Inferior parietal cortex (tissue), 1 donor: ENCODE data around the gene LRIG1.

Experiments used
- DNase-seq: peaks from one replicate; pipeline ENCODE4 v3.0.0-alpha.2; 2016; ENCODE audit errors: extremely low spot score

LRIG1 gene

GRCh38 chr3:66443118-66443803 is 57.6 kb downstream of the LRIG1 start:
- no peak for DNase-seq

DNA sequence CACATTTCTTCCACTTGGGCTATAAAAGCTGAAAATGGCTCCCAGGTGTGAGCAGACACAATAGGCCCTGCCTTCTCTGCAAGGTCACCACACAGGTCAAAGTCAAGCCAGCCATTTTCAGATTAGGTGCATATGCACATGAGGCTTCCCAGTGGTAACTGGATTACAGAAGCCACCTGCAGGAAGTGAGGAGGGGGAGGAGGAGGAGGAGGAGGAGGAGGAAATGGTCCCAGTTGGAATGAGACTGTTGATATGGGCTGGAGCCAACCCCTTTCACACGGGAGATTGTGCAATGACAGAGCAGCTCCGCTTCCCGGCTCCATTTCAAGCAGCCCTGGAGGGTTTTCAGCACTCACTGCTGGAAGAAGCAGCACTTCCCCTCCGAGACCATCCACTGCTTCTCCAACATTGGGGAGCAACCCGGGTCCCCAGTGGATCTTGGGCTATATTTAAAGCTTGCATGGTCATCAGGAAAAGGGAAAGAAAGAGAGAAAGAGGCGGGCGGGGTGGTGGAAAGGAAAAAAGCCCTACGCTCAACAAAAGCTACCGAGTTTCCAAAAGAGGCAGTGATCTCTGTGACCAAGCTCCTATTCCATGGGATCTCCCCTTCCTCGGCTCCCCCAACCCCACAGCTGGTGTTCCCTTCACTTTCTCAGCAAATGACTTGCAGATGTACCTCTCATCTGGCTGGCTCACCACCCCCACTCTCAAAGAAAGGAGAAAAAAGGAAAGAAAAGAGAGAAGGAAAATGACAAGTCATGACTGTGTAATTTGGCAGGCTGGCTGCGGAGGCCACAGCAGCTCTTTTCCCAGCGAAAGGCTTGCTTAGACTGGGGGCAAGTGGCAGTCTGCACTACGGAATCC is 58.3 kb downstream of the LRIG1 start:
- DNase-seq, result no peak

DNA sequence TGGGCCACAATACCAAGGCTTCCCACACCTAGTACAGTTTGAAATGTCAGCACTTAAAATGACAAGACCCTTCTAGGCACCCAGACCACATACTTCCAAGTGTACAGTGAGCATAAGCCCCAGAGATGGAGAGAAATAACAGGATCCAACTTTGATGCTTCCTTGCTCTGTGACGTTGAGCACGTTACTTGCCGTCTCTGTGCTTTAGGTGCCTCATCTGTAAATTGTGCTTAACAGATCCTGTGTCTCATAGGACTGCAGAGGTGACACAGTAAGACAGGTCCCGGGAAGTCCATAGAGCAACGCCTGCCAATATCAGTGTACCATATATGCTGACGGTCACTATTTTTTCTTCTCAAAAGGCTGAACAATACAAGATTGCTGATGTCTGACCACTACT is 59.1 kb downstream of the LRIG1 start:
- no peak for DNase-seq

GRCh38 chr3:66441129-66441528 is 59.7 kb downstream of the LRIG1 start:
- no peak for DNase-seq

DNA sequence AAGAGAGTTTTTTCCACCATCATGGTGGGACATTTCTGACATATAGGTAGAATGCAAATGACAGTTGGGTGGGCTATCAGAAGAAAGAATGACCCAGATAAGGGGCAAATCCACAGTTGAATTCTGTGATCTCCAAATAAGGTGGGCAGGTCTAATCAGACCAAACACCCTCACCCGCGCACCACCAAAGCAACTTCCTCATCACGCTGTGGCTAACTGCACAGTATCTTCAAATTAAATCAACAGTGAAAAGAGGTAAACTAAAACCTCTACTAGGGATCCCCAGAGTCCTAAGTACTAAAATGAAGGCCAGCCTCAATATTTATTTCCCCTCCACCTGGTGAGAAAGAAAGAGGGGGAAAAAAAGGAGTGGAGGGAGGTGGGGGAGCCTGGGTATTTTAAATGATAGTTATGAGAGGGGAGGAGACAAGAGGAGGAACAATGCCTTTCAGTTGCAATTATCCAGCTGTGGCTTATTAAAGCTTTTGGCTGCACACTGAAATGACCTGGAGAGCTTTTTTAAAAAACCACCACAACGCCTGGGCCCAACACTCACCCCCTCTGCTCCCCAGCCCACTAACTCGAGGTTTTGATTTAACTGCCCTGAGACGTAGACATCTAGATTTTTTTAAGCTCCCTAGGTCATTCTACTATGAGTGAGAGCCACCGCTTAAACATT is 61.0 kb downstream of the LRIG1 start:
- no peak for DNase-seq

GRCh38 chr3:66438046-66438445 is 62.8 kb downstream of the LRIG1 start:
- DNase-seq, result no peak

DNA sequence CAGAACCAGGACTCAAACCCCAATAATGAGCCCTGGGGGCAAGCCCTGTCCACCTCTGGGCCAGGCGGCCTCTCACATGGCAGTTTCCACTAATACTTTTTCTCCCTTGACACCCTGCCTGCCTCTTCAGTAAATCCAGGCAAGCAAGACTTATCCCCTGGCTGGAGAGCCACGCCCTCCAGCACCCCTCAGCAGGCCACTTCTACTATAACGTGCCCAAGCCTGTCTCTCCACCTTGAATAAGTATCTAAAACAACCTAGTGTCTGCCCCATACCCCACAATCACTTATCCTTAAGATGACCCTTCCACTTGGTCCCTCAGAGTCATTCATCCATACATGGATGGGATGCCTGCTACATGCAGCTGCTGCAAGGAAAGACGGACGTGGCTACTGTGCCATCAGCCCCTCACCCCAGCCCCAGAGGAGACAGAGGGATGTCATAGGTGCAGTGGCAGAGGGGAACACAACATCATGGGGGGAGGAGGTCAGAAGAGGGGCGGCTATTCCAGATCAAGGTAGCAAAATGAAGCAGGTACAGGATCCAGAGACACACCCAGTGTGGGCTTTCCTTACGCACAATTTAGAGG is 63.4 kb downstream of the LRIG1 start:
- no peak for DNase-seq

DNA sequence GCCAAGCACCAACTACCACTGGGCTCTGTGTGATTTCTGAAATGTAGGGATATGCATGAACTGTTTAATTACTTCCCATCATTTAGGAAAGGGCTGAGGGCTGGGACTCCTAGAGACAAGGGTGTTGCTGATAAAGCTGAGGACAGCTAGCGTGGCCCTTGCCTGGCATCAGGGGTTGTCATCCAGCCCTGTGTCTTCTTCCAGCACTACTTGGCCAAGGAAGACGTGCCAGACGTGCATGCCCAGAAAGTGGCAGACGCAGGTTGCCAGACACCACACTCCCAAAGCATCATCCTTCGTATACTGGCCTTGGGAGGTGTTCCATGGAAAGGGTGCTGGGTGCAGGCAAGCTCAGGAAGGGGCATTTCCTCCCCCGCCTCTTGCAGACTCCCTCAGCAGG is 64.8 kb downstream of the LRIG1 start:
- no peak for DNase-seq

GRCh38 chr3:66434726-66435125 is 66.1 kb downstream of the LRIG1 start:
- no peak for DNase-seq

GRCh38 chr3:66433522-66433782 is 67.4 kb downstream of the LRIG1 start:
- DNase-seq, result no peak

GRCh38 chr3:66432767-66433521 is 67.9 kb downstream of the LRIG1 start:
- DNase-seq, result no peak

GRCh38 chr3:66432041-66432766 is 68.6 kb downstream of the LRIG1 start:
- DNase-seq, result no peak

GRCh38 chr3:66431494-66431893 is 69.3 kb downstream of the LRIG1 start:
- DNase-seq, result no peak

DNA sequence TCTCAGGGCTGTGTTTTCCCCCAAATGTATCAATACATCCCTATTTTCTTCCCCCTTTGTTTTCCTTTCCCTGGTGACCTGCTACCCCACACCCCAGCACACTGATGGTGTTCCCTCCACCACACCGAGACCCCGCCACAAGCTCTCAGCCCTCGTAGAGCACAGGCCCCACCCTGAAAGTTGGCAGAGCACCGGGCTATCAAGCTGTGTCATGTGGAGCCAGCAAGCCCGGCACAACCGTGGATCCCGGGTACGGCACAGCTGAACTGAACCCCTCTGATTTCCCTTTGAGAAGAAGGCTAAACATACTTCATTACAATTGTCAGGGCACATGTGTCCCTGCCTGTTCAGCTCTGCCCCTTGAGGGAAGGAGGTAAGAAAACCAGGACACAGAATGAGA is 69.9 kb downstream of the LRIG1 start:
- no peak for DNase-seq

DNA sequence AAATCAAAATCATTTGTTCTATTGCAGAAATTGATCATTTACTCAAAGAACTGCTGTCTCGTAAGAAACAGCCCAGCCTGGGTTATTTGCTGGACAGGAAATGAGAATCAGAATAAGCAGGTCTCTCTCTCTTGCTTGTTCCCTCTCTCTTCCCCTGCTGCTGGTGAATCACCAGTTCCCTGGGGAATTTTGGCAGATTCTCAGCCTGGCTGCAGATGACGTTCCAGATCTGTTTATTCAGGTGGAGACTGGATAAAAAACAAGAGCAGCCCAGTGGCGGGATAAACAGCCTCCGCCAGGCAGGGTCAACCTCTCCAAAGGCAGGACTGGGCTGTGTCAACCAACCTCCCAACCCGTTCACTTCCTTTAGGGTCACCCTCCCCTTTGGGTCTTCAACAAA is 72.1 kb downstream of the LRIG1 start:
- no peak for DNase-seq

- no peak for DNase-seq
These were observed 72.8 kb downstream of the LRIG1 start for GRCh38 chr3:66427951-66428474.

DNA sequence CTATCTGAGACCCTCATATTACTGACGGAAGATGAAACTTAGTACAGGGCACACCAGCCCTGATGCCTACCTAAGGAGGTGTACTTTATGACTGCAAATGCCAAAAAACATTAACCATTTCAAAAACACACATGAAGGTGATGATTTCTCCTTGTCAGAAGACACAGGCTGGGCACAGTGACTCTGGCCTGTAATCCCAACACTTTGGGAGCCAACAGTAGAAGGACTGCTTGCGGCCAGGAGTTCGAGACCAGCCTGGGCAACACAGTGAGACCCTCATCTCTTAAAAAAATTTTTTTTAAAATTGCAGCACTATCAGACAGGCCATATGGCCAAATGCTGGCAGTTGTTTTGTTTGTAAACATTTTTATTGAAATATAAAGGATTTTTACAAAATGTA is 73.5 kb downstream of the LRIG1 start:
- no peak for DNase-seq

DNA sequence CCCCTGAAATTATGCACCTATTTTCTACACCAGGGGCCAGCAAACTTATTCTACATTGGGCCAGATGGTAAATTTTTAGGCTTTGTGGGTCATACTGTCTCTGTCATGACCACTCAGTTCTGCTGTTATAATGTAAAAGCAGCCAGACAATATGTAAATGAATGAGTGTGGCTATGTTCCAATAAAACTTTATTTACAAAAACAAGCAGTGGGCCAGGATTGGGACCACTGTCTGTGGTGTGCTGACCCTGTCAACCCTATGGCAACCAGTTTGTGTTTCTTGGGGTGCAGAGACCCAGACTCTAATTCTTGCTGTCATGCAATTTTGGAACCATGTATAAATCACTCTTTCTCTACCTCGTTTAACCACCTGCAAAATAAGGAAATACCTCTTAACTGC is 74.7 kb downstream of the LRIG1 start:
- no peak for DNase-seq

DNA sequence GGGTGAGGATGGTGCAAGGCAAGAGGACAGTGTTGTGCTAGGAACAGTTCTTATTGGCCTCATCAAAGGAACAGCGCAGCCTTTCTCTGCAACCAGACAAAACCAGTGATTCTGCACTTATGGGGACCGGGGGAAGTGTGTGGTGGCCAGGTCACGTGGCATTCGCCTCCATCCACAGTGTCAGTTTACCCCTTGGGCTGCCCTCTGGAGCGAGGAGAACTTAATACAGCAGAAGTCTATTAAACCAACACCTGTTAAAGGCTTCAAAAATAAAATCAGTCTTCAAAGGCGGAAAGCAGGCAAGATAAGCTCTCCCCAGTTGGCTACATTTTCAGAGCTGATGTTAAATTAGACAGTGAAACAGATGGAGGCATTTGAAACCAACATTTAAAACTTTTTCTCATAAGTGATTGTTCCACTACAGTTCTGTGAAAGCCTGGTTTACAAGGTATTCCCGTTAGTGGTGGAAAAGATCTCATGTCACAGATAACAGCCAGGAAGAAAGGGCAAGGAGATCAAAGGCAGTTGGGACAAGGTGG is 75.2 kb downstream of the LRIG1 start:
- no peak for DNase-seq

- no peak for DNase-seq
These were observed 75.8 kb downstream of the LRIG1 start for GRCh38 chr3:66425032-66425431.

- DNase-seq, result no peak
These were observed 77.0 kb downstream of the LRIG1 start for GRCh38 chr3:66423791-66424190.
